GM10266 (cell line): ENCODE data around the gene FNDC11.

Source experiments
- DNase-seq: peaks from one replicate; pipeline ENCODE4 v3.0.0; 2012; ENCODE audit errors: extremely low spot score
- CTCF ChIP-seq: IDR thresholded peaks from 2 replicates; pipeline ENCODE4 v1.5.1; 2012; ENCODE audit warnings: mild to moderate bottlenecking, low read depth; ENCODE audit not compliant: control insufficient read depth, insufficient read depth; ENCODE audit errors: missing control alignments

FNDC11 gene

DNA sequence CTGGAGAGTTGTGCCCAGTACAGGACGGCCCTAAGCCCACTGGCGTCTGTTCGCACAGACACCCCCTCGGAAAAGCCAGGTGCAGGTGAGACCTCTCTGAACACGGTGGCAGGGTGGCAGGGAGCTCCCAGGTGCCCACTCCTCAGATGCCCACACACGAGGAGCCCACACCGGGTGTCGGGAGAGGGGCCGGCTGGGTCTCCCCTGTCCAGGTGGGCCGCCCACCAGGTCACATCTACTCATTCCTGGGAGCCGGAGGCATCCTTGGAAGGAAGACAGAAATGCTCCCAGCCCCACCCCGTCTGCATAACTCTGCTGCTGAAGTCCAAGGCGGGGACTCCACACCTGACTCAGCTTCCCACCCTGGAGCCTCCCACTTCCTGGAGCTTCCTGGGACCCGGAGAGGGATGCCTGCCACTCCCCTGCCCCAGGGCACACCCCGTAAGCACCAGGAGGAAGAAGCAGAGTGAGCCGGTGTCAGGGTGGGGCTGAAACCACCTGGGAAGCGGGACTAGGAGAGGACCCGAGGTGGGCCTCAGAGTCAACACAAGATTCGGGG, 8.9 kb upstream of the FNDC11 start:
- no peak for TF ChIP-seq CTCF
- DNase-seq: no peak

GRCh38 chr20:63545814-63546213, 8.1 kb upstream of the FNDC11 start:
- no peak for TF ChIP-seq CTCF
- DNase-seq: no peak

DNA sequence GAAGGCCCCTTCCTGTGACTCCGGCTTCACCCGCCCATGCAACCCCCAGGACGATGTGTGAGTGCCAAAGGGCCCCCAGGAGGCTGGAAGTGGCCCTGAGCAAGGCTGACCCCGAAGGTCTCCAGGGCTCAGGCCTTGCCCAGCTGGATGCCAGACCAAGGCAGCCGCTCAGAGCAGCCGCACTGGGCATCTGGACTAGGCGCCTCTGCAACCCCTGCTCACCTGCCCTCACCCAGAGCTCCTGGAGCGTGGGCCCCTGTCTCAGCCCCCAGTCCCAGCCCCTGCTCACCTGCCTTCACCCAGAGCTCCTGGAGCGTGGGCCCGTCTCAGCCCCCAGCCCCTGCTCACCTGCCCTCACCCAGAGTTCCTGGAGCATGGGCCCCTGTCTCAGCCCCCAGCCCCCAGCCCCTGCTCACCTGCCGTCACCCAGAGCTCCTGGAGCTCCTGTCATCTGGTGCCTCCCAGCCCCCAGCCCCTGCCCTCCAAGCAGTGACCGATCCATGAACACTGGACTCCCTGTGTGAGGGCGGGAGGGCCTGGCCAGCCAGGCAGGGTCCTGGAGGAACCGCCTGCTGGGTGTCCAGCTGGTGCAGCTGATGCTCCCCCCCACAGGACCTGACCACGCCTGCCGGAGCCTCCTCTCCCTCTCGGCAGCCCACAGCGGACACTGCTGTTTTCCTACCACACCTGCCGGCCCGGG, 7.6 kb upstream of the FNDC11 start:
- TF ChIP-seq CTCF: no peak

DNA sequence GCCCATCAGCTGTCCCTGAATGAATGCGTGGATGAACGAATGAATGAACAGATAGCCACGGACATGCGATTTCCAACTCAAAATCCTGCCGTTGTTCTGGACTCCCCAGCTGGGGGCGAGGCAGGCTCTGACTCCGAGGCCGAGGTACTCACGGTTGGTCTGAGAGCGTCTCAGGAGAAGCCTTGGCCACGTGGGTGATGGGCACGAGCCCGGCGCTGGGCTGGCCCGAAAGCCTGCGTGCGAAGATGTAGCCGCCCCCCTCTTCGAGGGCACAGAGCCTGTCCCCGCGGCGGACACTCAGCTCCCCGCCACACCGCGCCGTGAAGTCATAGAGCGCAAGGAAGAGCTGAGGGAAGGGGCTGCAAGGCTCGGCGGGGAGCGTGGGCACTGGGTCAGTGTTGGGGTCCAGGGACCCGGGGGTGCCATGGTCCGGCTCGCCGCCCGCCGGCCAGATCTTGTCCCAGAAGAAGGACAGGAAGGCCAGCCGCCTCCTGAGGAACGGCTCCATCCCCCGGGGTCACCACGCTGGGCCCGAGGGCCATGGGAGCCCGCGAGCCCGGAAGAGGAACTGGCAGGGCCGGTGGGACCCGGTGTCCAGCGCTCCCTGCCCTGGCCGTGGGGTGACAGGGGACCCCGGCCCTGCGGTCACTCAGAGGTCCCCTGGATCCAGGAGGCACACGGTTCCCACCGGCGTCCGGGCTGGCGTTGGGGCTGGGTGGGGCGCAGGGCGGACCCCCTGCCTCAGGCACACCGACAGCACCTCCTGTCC, 6.8 kb upstream of the FNDC11 start:
- no peak for TF ChIP-seq CTCF
- no peak for DNase-seq

More for the DNA sequence above, 7.6 kb upstream of the FNDC11 start:
- DNase-seq: no peak

GRCh38 chr20:63547725-63548480, 6.1 kb upstream of the FNDC11 start, which contains the start of gene SRMS:
Gene SRMS (minus strand): TSS chr20:63547749. CDS start chr20:63547463, 286 bp downstream.
- DNase-seq: no peak
- no peak for TF ChIP-seq CTCF

DNA sequence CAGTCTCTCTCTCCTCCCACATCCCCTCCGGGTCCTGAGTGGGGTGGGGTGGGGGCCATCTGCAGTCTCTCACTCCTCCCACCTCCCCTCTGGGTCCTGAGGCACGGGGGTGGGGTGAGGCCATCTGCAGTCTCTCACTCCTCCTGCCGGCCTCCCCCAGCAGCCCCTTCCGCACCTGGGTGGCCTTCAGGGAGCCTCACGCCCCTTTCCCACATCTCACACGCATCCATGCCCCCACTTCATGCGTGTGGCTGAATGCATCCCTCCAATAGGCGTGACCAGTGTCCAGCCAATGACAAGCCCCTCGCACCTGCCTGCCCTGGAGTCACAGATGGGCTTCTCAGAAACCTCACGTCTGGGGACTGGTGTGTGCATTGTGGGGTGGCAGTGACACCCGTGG, 5.4 kb upstream of the FNDC11 start:
- no peak for TF ChIP-seq CTCF
- no peak for DNase-seq
